ENCODE data around the gene FAM124A.

DNA sequence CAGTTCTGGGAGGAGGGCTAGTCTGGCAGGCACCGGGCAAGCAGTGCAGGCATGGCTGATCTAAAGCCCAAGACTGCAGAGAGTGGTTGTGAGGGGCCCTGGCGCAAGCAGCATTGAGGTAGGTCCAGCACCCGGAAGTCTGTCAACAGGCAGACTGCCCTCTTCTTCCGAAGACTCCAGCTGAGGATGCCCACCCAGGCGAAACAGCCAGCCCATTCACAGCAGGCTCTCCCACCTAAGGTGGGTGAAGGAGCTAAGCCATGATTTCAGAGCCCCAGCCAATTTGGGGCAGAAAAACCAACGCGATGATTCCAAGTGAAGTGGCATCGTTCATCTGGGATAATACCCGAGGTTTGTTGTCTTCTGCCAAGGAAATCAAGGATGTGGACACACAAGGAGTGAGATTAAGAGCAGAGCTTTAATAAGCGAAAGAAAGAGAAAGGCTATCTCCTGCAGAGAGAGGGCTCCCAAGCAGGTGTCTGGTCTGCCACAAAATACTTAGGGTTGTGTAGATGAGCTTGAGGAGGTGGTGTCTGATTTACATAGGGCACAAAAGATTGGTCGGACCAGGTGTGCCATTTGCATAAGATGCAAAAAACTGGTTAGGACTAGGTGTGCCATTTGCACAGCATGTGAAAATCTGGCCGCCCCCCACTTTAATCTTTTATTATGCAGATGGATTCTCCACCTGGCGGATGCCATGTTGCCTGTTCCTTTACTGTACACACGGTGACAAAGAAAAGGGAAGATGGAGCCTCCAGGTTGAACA, 22.6 kb downstream of the FAM124A start:
- TF ChIP-seq CTCF (conservative IDR thresholded peaks at IDR 0.05; ENCODE audit: low read length) (no peak), EZH2phosphoT487 (IDR thresholded peaks at IDR 0.05; ENCODE audit: borderline replicate concordance, low read depth, low read length) (no peak)

Data from OCI-LY7 (cell line).